ENCODE data around the gene DSE. TPM values are rescaled to one million over a fixed set of nuclear protein-coding genes. Genes with fewer than 3 reads are reported as not detected.

Gene DSE
- total and polyA plus RNA-seq, 2 donors (not counting 1 experiment from before 2014, with no cell fraction given), result 71.0 to 89.2 TPM

DNA sequence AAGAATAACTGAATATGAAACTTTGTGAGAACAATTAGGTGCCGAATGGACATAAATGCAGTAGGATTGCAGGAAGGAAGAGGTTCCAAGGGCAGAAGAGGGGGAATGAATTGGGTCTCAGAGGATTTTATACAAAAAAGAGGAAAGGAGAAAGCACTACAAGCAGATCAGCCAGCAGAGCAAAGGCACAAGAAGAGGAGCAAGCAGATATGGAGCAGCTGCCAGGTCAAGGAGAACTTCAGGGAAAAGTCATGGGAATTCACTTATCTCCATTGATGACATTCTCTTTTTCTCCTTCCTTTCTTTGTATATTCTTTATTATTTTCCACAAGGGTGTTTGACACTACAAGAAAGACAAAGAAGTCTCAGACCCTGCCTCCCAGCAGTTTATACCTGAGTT is 9.6 kb downstream of the DSE start:
- Histone ChIP-seq H3K27me3 (ENCODE audit: control insufficient read depth, insufficient read depth, low read length) (no peaks in the 10 kb centered on the region), H3K4me3 (replicated peaks in 1 of 4; ENCODE audit: control extremely low read depth in 1 of 4, insufficient read depth in 1 of 4, low read depth in 3 of 4, low read length in 4 of 4) (no peak overlapping the region), H3K4me2 (ENCODE audit: extremely low read depth, insufficient read depth, low read length) (no peak overlapping the region), H3K9ac (ENCODE audit: insufficient read depth, low read length) (no peak overlapping the region), H2AFZ (ENCODE audit: low read length) (no peak overlapping the region), H3K4me1 (ENCODE audit: control insufficient read depth, extremely low read depth, insufficient read depth, low read length) (peaks cover 7% of the 10 kb centered on the region), H4K20me1 (ENCODE audit: control insufficient read depth, extremely low read depth, insufficient read depth, low read length) (no peaks in the 10 kb centered on the region), H3K9me3 (ENCODE audit: control insufficient read depth, insufficient read depth, low read depth, low read length) (no peaks in the 10 kb centered on the region), H3K36me3 (ENCODE audit: control insufficient read depth, insufficient read depth, low read length) (no peaks in the 10 kb centered on the region), H3K27ac (ENCODE audit: insufficient read depth, low read length) (no peak overlapping the region), H3K79me2 (ENCODE audit: control insufficient read depth, insufficient read depth, low read length) (peaks cover 23% of the 10 kb centered on the region)
- no peak for DNase-seq (ENCODE audit: low read depth in 2 of 2)
- TF ChIP-seq, protein P1, sequence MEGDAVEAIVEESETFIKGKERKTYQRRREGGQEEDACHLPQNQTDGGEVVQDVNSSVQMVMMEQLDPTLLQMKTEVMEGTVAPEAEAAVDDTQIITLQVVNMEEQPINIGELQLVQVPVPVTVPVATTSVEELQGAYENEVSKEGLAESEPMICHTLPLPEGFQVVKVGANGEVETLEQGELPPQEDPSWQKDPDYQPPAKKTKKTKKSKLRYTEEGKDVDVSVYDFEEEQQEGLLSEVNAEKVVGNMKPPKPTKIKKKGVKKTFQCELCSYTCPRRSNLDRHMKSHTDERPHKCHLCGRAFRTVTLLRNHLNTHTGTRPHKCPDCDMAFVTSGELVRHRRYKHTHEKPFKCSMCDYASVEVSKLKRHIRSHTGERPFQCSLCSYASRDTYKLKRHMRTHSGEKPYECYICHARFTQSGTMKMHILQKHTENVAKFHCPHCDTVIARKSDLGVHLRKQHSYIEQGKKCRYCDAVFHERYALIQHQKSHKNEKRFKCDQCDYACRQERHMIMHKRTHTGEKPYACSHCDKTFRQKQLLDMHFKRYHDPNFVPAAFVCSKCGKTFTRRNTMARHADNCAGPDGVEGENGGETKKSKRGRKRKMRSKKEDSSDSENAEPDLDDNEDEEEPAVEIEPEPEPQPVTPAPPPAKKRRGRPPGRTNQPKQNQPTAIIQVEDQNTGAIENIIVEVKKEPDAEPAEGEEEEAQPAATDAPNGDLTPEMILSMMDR (conservative IDR thresholded peaks at IDR 0.05 in 1 of 2, IDR thresholded peaks at IDR 0.05 in 1 of 2; ENCODE audit: low read depth in 1 of 2, low read length in 2 of 2), result no peak
- no peak for TF ChIP-seq EZH2 (IDR thresholded peaks at IDR 0.05; ENCODE audit: low read length, missing control alignments)

DNA sequence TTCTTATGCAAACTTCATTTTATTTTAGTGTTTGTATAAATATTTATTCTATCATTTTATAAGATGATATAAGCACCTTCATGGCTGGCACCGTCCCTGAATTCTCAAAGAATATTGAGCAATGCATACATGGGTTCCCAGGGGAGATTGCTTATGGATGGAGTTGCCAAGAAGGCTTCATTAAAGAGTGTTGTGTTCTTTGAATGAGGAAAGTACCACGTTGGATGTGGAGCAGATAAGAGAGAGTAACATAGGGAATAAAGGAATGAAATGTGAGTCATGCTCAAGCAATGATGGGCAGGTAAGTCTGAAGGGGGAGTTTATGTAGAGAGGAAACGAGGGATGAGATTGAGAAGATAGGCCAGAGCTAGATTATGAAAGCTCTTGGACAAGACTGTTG is 10.3 kb downstream of the DSE start:
- Histone ChIP-seq H3K9ac (ENCODE audit: insufficient read depth, low read length) (no peak overlapping the region), H3K36me3 (ENCODE audit: control insufficient read depth, insufficient read depth, low read length) (no peaks in the 10 kb centered on the region), H3K4me1 (ENCODE audit: control insufficient read depth, extremely low read depth, insufficient read depth, low read length) (peaks cover 11% of the 10 kb centered on the region), H3K4me2 (ENCODE audit: extremely low read depth, insufficient read depth, low read length) (no peak overlapping the region), H3K27me3 (ENCODE audit: control insufficient read depth, insufficient read depth, low read length) (no peaks in the 10 kb centered on the region), H3K4me3 (replicated peaks in 1 of 4; ENCODE audit: control extremely low read depth in 1 of 4, insufficient read depth in 1 of 4, low read depth in 3 of 4, low read length in 4 of 4) (no peak overlapping the region), H3K79me2 (ENCODE audit: control insufficient read depth, insufficient read depth, low read length) (peaks cover 23% of the 10 kb centered on the region), H2AFZ (ENCODE audit: low read length) (no peak overlapping the region), H3K9me3 (ENCODE audit: control insufficient read depth, insufficient read depth, low read depth, low read length) (no peaks in the 10 kb centered on the region), H3K27ac (ENCODE audit: insufficient read depth, low read length) (no peak overlapping the region), H4K20me1 (ENCODE audit: control insufficient read depth, extremely low read depth, insufficient read depth, low read length) (no peaks in the 10 kb centered on the region)
- peak in 1 of 2 donors; percentile 40 for DNase-seq (ENCODE audit: low read depth in 2 of 2)
- no peak for TF ChIP-seq EZH2 (IDR thresholded peaks at IDR 0.05; ENCODE audit: low read length, missing control alignments)
- TF ChIP-seq, protein P1 (conservative IDR thresholded peaks at IDR 0.05 in 1 of 2, IDR thresholded peaks at IDR 0.05 in 1 of 2; ENCODE audit: low read depth in 1 of 2, low read length in 2 of 2), result no peak

DNA sequence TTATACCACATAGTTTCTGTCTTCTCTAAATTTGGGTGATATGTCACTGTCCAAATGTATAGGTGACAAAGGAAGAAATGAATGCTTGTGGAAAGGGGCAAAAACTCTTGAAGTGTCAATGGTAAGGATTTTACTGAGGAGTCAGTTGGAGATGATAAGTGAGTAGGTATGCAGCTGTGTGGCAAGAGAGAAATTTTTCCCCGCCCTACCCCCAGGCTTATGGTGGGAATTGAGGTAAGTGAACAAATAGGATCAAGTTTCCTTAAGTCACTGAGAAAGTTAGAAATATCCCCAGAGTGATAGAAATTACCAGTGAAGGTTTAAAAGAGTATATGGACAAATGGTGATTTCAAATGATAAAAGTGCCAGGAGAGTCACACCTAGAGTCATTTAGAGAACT is 11.8 kb downstream of the DSE start:
- H3K36me3 ChIP-seq (ENCODE audit: control insufficient read depth, insufficient read depth, low read length), result no peaks in the 10 kb centered on the region
- H3K9me3 ChIP-seq (ENCODE audit: control insufficient read depth, insufficient read depth, low read depth, low read length), result no peaks in the 10 kb centered on the region
- H3K4me1 ChIP-seq (ENCODE audit: control insufficient read depth, extremely low read depth, insufficient read depth, low read length), result peaks cover 22% of the 10 kb centered on the region
- H2AFZ ChIP-seq (ENCODE audit: low read length), result no peak overlapping the region
- TF ChIP-seq EZH2 (IDR thresholded peaks at IDR 0.05; ENCODE audit: low read length, missing control alignments), result no peak
- TF ChIP-seq, protein P1 (conservative IDR thresholded peaks at IDR 0.05 in 1 of 2, IDR thresholded peaks at IDR 0.05 in 1 of 2; ENCODE audit: low read depth in 1 of 2, low read length in 2 of 2), result no peak
- H3K27ac ChIP-seq (ENCODE audit: insufficient read depth, low read length), result no peak overlapping the region
- no peak overlapping the region for H3K4me3 ChIP-seq (replicated peaks in 1 of 4; ENCODE audit: control extremely low read depth in 1 of 4, insufficient read depth in 1 of 4, low read depth in 3 of 4, low read length in 4 of 4)
- peak in 1 of 2 donors; percentile 55 for DNase-seq (ENCODE audit: low read depth in 2 of 2)
- H3K4me2 ChIP-seq (ENCODE audit: extremely low read depth, insufficient read depth, low read length), result no peak overlapping the region
- no peaks in the 10 kb centered on the region for H3K27me3 ChIP-seq (ENCODE audit: control insufficient read depth, insufficient read depth, low read length)
- H4K20me1 ChIP-seq (ENCODE audit: control insufficient read depth, extremely low read depth, insufficient read depth, low read length), result no peaks in the 10 kb centered on the region
- H3K9ac ChIP-seq (ENCODE audit: insufficient read depth, low read length), result no peak overlapping the region
- peaks cover 18% of the 10 kb centered on the region for H3K79me2 ChIP-seq (ENCODE audit: control insufficient read depth, insufficient read depth, low read length)
